ENCODE data around the gene PEPD.

Gene PEPD

DNA sequence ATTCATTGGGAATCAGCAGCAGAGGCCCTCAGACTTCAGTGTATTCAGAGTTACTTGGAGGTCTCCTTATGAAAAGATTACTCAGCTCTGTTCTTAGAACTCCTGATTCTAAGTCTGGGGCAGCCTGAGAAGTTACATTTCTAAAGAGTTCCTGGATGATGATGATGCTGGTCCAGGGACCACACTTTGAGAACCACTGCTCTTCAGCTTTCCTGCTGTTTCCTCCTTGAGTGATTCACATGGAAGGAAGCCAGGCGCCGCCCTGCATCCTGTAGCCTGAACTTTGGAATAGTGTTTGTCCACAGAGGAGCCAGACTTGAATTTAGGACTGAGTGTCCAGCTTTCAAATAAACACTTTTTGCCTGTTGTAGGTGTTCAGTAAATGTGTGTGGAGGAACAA lies 145.2 kb downstream of the PEPD start:
- DNase-seq, result no peak

DNA sequence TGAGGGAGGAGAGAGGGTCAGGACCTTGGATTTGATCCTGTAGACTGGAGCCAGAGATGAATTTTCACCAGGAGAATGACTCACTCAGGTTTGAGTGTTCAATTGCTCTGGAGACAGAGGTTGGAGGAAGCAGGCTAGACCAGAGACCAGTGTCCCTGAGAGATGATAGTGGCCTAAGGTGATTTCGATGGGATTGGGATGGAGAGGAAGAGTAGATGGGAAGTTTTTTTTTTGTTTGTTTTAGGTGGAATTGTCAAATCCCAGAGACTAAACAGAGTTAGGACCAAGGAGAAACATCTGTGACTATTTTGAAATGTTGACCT lies 145.8 kb downstream of the PEPD start:
- DNase-seq, result no peak

DNA sequence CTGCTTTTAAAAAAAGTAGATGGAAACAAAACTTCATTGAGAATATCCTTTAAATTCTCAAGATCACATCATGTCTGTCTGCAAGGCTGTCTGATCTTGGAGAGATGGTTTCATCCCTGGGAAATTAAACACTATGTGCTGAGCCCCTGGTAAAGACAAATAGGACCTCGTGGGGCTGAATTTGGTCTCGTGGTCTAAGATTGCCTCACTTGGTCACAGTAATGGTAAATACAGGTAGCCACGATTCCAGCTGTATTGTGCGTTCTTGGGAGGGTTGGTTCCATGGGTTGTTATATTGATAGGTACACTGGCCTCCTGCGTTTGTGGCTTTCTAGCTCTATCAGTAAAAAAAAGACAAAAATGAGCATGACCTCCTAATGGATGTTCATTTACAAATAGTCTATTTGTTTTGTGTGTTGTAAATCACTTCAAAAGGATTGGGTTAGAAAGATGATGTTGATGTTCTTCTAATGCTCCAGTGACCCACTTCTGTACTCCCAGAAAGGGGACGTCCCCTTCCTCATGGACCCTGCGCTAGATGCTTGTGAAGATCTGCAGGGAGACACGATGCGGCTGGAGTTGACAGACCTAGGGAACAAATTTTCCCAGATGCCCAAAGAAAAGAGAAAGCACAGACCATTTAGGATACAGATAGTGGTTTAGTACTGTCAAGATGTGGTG lies 146.3 kb downstream of the PEPD start:
- no peak for DNase-seq

DNA sequence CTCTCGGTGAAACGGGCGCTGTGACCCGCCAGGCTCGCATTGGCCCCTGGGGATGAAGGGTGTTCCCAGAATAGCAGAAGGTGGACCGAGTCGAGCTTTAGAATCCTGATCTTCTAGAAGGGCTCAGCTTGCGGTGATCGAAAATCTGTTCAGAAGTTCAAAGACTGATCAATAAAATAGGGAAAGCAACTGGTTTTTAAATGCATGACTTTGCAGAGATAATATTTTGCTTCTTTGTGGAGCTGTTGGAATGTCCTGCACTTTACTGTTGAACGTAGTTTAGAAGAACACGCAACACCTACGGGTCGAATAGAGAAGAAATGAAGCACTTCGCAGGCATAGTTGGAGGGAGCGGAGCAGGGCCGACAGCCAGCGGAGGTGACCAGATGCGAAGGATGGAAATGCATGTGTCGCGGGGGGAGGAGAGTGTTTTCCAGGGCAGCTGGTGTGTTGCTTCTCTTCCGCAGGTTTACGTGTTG lies 147.3 kb downstream of the PEPD start:
- no peak for DNase-seq

DNA sequence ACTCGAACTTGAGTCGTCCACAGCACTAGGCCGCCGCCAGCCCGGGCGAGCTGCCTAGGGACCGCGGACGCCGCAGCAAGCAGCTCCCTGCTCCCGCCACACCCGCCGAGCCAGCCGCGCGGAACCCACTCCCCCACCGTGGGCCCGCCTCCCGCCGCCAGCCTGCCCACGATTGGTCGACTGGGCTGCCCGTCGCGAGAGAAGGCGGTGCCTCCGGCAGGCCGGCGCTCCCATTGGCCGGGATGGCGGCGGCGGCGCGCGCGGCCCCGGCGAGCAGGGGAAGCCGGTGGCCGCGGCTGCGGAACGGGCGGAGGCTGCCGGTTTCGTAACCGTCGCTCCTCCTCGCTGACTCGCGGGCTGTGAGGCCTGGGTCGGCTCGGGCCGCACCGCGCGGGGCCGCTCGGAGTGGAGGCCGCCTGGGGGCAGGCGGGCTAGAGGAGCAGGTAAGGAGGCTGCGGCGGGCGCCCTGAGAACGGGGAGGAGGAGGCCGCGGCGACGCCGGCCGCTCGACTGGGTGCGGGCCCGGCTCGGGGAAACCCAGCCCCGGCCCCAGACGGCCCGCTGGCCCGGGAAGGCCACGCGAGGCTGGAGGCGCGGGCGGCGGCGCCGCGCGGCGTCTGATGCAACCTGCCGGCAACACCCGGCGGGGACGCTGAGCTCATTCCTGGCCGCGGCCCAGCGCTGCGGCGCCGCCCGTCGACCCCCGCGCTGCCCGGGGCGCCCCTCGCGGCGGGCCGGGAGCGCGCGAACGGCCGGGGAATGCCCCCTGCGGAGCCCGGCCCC lies 147.9 kb downstream of the PEPD start, which contains the start of gene CEBPG:
Gene CEBPG, plus strand, starts transcription at position 257 of the 783 bp plus-strand sequence. CDS start 5,531 bp downstream, outside the sequence.
- peak; percentile 90 to 91 for DNase-seq

DNA sequence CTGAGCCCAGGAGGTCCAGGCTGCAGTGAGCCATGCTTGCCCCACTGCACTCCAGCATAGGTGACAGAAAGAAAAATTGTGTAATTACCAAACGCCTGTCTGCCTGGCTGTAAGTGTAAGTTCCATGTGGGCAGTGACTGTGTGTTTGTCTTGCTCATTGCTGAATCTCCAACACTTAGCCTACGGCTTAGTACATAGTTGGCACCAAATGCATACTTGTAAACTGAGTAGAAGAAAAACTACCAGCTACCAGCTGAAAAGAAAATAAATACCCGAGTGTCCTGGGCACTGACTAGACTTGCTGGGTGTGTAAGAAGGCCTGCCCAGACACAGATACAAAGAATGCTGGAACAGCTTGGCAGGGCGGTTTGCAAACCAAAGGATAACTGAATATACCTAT lies 150.8 kb downstream of the PEPD start:
- no peak for DNase-seq

DNA sequence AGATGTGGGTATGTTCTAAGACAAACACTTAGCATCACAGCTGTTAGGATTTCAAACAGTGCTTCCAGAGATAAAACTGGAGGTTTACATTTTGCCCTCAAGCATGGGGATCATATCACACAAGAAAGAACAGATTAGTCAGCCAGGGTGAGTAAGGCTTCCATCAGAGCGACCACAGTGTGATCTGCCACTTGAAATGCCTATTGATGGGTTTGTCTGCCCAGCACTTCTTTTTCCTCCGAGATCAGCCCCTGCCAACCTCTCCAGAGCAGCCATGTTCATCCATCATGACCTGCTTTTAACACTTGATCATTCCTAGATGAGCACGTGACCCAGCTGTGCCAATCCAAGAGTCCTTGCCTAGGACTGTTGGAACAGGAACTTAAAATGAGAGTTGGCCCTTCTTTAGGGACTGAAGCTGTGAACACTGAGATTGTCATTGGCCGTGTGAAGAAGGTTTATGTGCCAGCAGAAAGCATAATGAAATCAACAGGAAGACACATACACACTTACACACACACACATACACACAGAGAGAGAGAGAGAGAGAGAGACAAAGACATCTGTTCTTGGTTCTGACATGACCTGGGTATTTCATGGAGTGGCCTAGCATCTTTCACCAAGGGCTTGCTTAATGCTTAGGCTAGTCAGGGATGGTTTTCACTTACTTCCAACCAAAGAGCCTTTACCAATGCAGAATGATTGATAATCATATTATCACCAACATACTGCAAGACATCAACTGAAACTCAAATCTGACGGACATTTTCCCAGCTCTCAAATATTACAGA lies 153.3 kb downstream of the PEPD start:
- no peak for DNase-seq

DNA sequence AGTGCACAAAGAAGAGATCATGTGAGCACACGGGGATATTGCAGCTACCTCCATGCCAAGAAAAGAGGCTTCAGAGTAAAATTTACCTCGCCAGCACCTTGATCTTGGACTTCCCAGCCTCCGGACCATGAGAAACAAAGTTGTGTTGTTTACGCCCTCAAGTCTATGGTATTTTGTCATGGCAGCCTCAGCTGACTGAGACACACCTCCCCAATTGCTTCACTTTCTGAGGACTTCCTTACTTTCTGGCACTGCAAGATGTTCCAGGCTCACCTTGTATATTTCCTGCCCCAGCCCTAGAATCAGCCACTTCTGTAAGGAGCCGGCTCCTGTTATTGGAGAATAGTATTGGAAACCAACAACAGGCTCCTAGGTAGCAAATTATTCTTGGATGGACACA lies 154.7 kb downstream of the PEPD start:
- DNase-seq, result no peak

DNA sequence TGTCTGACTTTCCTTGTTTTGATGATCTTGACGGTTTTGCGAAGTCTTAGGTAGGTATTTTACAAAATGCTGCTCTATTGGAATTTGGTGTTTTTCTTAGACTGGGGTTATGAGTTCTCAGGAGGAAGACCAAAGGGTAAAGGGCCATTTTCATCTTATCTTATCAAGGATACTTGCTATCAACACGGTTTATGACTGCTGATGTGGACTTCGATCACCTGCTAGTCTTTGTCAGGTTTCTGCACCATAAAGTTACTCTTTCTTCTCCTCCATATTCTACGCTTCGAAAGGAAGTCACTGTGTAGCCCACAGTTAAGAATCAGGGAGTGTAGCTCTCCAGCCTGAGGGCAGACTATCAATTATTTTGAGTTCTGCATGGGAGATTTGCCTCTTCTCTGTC lies 155.5 kb downstream of the PEPD start:
- no peak for DNase-seq

DNA sequence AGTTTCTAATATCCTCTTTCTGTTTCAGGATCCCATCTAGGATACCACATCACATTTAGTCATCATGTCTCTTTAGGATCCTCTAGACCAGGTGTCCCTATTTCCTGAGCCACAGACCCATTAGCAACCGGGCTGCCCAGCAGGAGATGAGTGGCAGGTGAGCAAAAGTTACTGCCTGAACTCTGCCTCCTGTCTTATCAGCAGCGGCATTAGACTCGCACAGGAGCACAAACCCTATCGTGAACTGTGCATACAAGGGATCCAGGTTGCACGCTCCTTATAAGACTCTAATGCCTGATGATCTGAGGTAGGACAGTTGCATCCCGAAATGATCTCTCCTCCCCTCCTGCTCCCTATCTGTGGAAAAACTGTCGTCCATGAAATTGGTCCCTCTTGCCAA lies 155.9 kb downstream of the PEPD start:
- DNase-seq, result no peak

DNA sequence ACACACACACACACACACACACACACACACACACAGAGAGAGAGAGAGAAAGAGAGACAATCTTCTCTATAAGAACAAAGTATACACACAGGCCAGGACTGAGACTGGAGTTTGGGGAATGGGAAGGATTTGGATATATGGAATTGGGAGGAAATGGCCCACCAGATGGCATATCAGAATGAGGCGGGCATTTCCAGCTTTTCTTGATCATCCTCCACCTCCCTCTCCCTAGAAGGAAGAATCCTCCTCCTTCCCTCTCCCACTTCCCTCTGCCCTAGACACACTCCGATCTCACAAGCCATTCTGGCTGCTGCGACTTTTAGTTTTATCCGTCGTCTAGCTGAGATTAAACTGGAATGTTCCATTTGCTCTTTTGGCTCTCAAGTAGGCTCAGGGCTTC lies 158.1 kb downstream of the PEPD start:
- DNase-seq, result no peak

DNA sequence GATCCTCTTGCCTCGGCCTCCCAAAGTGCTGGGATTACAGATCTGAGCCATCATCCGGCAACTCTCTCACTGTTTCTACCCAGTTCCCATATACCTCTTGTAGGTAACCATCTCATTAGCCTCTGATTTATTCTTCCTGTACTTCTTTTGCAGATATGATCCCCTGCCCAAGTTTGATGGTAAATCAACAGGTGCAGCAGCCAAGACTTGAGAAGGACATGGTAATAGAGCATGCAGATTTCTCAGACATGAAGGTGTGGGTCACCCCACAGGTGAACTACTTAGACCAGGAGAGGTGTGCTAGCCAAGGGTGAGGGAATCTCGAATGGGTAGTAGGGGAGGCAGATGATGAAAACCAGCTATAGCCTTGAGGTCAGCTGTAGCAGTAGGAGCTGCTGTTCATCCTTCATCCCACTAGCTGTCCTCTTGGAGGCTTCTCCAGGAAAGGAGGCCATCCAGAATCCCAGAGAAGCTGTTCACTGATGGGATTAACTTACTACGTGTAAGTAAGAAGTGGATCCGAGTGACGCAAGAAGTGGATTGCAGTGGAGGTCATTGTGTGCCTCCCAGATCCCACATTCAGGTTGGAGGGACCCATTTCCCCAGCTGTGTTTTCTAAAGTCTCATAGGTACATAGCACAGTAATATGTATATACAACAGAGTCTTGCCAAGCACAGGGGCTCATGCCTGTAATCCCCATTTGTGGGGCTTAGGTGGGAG lies 158.9 kb downstream of the PEPD start:
- no peak for DNase-seq

DNA sequence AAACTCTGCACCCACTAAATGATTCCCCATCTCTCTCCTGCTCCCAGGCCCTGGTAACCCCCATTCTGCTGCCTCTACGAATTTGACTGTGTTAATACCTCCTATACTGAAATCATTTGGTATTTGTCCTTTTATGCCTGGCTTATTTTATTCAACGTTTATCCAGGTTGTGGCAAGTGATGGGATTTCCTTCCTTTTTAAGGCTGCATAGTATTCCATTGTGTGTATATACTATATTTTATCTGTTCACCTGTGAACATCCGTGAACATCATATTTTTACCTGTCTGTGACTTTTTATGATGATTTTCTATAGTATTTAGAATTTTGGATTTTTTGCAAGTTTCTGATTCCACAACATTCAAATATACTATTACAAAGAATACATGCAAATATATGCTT lies 162.0 kb downstream of the PEPD start:
- no peak for DNase-seq

DNA sequence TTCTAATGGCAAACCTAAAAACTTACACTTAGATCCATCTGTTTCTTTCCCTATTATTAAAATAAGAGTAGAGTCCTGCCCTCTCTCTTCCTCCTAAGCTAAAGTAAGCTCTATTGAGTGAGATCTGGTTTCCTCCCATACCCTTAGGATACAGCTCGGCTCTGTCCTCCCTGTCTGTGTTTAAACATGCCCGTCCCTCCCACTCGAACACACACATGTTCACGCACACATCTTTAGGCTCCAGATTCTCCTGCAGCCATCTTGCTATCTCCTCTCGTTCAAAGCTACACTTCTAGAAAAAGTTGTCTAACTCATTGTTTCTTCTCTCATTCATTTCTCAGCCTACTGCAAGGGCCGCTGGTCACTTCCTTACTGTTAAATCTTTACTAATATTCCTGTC lies 163.2 kb downstream of the PEPD start:
- no peak for DNase-seq

DNA sequence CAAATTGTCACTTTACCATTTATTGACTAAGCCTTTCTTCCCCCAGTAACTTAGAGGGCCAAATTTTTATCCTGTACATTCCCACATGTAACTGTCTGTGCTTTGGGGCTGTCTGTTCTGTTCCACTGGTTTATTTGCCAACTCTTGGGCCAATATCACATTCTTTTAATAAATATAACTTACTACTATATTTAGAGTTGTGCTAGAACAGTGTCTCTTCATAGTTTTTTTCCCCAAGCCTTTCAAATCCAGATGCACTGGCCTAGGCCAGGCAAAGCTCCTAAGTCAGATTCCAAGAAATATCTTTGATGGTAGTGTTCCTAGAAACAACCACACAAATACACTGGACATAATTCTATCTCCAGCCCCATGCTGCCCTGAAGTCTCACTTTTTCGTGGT lies 164.0 kb downstream of the PEPD start:
- DNase-seq, result no peak

DNA sequence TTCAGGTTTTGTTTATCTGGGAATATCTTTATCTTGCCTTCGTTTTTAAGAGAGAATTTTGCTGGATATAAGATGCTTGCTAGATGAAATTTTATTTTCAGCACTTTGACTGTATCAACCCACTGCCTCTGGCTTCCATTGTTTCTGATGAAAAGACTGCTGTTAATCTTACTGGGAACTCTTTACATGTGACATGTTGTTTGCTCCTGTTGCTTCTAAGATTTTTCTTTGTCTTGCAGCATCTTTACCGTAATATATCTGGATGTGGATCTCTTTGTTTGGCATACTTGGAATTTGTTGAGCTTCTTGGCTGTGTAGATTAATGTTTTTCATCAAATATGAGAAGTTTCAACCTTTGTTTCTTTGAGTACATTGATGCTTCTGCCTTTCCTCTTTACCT lies 166.1 kb downstream of the PEPD start:
- DNase-seq, result no peak

DNA sequence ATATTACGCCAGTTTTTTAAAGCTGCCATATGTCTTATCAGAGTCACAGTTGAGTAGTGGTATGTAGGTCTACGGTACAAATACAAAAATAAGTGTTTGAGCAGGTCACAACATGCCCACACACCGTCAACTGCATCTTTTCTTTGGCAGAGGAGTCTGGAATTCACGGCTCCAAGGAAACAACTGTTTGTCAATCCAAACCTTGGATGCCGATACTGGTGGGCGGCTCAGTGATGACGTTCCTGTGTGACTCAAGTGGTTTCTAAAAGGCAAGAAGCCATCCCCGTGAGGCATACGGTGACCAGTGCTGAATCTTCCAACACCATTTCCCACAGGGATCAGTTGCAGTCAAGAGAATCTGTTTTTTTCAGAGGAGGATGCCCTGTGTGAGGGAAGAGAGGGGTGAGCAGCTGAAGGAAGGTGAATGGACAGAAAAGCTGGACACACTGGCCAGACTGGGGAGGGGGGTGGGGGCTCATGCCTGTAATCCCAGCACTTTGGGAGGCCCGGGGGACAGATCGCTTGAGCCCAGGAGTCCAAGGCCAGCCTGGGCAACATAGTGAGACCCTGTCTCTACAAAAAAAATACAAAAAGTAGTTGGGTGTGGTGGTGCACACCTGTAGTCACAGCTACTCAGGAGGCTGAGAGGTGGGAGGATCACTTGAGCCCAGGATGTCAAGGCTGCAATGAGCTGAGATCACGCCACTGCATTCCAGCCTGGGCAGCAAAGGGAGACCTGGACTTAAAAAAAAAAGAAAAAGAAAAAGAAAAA lies 170.9 kb downstream of the PEPD start:
- no peak for DNase-seq

DNA sequence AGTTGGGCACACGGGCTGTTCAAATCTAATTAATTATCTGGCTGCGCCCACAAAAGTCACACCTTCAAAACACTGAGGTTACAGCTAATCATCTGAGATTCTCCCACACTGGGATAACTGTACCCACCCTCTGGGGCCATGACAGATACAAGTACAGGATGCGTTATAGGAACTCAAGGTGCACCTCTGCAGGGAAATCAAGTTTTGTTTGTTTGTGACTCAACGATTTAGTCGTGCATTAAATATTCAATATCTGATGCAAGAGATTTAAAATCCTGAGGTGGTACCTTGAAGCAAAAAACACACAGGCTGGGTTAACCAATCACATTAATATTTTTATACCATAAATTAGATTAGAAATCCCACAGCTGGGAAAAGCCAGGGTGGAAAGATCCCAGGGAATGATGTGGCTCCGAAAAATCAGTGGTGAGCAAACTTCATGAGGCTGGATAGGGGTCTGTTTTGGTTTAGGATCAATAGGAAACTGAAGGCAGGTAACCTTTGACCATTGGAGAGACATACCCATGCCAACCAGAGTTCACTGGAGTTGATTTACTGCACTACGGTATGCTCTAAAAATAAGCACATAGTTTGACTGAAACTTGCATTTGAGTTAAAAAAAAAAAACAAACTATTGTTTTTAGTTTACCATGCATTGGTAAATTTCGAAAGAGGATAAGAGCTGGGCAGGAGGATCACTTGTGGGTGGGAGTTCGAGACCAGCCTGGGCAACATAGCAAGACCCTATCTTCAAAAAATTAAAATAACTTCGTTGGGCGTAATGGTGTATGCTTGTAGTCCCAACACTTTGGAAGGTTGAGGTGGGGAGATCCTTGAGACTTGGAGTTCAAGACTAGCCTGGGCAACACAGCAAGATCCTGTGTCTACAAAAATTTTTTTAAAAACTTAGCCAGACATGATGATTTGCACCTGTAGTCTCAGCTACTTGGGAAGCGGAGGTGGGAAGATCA lies 172.0 kb downstream of the PEPD start:
- no peak for DNase-seq

DNA sequence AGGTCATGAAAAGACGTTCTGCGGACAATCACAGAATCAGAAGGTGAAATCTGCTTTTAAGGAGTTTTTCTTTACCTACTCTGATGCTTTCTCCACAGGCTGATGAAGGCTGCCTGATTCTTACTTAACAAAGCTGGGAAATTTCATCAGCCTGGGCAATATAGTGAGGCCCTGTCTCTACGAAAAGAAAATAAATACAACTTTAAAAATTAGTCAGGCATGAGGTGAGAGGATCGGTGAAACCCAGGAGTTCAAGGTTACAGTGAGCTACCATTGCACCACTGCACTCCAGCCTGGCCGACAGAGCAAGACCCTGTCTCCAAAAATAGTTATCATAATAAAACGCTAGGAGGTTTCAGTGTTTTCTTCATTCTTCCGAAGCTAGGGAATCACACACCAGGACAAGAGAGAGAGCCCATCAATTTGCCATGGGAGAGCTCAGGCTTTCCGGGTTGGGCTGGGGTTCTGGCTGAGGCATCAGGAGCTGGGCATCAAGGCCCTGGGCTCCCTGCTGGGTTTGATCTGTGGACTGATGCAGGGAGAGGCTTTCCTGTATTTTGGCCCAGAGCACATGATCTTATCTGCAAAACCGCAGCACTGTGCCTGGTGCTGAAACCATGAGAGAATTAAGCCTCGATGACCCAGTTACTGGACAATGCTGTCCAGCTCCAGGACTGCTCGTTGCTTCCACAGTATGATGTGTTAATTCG lies 173.1 kb downstream of the PEPD start:
- no peak for DNase-seq

DNA sequence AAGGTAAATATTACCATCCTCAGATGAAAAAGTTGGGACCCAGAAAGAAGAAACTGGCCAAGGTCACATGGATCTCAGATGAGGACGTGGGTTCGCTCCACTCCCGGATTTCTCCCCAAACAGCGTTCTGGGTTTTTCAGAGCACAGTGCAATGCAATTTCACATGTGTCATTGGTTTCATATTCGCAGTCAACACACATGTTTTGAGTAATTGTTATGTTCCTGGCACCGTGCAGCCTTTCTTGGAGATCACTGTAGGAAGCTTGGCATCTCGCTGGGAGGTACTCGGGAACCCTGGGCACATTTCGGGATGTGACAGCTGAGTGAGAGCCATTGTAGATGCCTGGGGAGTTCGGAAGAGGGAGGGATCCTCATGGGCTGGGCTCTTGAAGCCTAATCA lies 174.3 kb downstream of the PEPD start:
- no peak for DNase-seq

All from activated CD4-positive, alpha-beta T cell treated with anti-CD3 and anti-CD28 coated beads, Interleukin-2, amount 50 U/mL, for 4 hours (primary cell).